Right ventricle myocardium superior (tissue), 1 donor: ENCODE results near the gene PPP6R3. TPM values are rescaled to one million over a fixed set of nuclear protein-coding genes. Genes with fewer than 3 reads are reported as not detected.
A peak's percentile ranks its signal among the peaks of the same experiment; 100 is the strongest.

ENCODE experiments used
- ATAC-seq: fragments of 200-7000 bp; cut with Tn5 transposase; one replicate; pipeline ENCODE4 v1.9.1; 2020; ENCODE audit warnings: mild to moderate bottlenecking; ENCODE audit not compliant: poor library complexity
- DNase-seq: peaks from one replicate; pipeline ENCODE4 v3.0.0-alpha.2; 2020
- intact Hi-C: fragments of 100-400 bp; cut with DNase I; formaldehyde crosslinking; loops from one replicate; pipeline ENCODE4 v1.11.2; 2022
- total RNA-seq: library from RNA; stranded (reverse); fragmentation: NEBNext Ultra II Directional; extraction: Animal tissue kit (Norgen Biotek cat#: 25700); gene quantifications from one replicate; pipeline ENCODE4 v1.2.1, GENCODE V29; 2021
- donor health status: DM: no; HTN: yes; CAD: no; lungs with severe emphysema.

The PPP6R3 gene
- total RNA-seq, 1 donor from 2014 or later = 73.9 TPM

GRCh38 chr11:68661014-68661413, 200.5 kb downstream of the PPP6R3 start:
- ATAC-seq = no peak

GRCh38 chr11:68661697-68662603, 201.4 kb downstream of the PPP6R3 start:
- intact Hi-C loops = no loop called here
- ATAC-seq (no peak), DNase-seq (peak; percentile 24)

More at GRCh38 chr11:68661014-68661413, 200.5 kb downstream of the PPP6R3 start:
- intact Hi-C loops = no loop called here
- DNase-seq = peak; percentile 36

GRCh38 chr11:68663482-68664010, 203.0 kb downstream of the PPP6R3 start:
- ATAC-seq (no peak), DNase-seq (peak; percentile 20)
- intact Hi-C loops = no loop called here

- intact Hi-C loops = no loop called here
- ATAC-seq (no peak), DNase-seq (no peak)
Observed at GRCh38 chr11:68664141-68664540, 203.6 kb downstream of the PPP6R3 start.

DNA sequence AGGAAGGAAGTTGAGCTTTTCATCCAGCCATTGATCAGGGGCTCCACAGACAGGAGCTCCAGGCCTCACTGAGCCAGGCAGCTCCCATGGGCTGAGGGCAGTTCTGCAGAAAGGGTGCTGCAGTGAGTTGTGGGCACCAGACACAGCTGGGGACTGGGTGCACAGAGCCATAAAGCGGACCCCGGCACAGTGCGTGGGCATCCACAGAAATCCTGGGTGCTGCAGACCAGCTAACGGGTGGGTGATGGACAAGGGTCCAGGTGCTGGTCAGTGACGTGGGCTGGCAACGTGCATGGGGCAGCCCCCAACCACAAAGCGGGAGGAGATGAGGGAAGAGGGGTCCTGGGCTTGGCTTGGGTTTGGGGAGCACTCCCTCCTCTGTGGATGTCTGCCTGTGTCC, 204.4 kb downstream of the PPP6R3 start:
- no peak for ATAC-seq
- intact Hi-C loops = no loop called here
- peak; percentile 28 for DNase-seq

Other genes with a start within 250 kb of the PPP6R3 start
- gene KMT5B, start 247.5 kb upstream of the PPP6R3 start, total RNA-seq = 22.5 TPM
- gene C11orf24, start 188.8 kb upstream of the PPP6R3 start, total RNA-seq = 21.8 TPM
- 49.8 TPM for gene LRP5, start 148.2 kb upstream of the PPP6R3 start, total RNA-seq
- not detected for gene GAL, start 223.8 kb downstream of the PPP6R3 start, total RNA-seq